Left forelimb (tissue), 1 donor: Measurements from ENCODE around the gene HSD17B7.

Source experiments
- DNase-seq: peaks from one replicate; pipeline ENCODE4 v3.0.0-alpha.2; 2018; ENCODE audit warnings: low spot score

Gene HSD17B7

GRCh38 chr1:162856260-162856659 is 65.8 kb downstream of the HSD17B7 start:
- no peak for DNase-seq

GRCh38 chr1:162857850-162858249 is 67.3 kb downstream of the HSD17B7 start:
- DNase-seq, result no peak

GRCh38 chr1:162859191-162859590 is 68.7 kb downstream of the HSD17B7 start:
- DNase-seq, result no peak

GRCh38 chr1:162861101-162861500 is 70.6 kb downstream of the HSD17B7 start, which contains the start of gene CCDC190:
Gene CCDC190, minus strand, starts transcription at chr1:162861175. Its CDS starts 1,529 bp downstream, at chr1:162859646.
- no peak for DNase-seq

GRCh38 chr1:162861625-162862024 is 71.1 kb downstream of the HSD17B7 start:
- no peak for DNase-seq
